TTC549 (cell line): ENCODE data around the gene PRKAG2.

ENCODE experiments used
- FAIRE-seq: peaks from 2 replicates; lab custom pipeline; 2012; peaks lifted over from hg19 to GRCh38; lab: Jason Lieb, UNC

Gene PRKAG2

DNA sequence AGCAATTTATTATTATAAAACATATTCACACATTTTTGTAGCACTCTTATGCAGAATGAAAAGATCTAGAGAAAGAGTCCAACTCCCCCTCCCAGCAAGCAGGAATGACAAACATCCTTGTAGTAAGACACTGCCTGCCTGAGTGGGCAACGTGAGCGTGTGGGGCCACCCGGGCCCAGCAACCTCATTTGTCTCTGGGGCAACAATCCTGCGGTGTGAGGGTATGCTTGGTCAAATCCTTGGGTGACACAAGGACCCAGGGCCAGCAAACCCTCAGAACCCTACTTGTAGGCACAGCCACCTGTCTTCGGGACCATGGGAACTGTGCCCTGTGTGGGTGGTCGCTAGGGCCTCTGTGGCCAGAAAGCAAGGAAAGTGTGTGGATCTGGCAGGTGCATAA, 367.9 kb downstream of the PRKAG2 start:
- FAIRE-seq: no peak

DNA sequence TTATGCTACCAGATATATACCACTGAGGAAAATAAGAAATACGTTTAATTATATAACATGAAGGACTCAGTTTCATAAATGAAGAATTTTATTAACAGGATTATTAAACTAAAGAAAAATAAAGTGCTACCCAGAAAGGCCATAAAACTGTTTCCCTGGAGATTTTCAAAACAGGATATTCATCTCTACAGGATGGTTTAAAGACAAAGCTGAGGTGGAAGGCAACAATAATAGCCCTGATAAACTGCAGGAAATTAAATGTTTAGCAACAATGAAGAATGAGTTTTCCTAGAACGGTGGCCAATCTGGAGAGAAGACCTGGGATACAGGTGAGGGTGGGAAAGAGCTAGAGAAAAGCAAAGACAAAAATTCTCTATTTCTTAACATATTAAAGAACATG, 369.1 kb downstream of the PRKAG2 start:
- no peak for FAIRE-seq

DNA sequence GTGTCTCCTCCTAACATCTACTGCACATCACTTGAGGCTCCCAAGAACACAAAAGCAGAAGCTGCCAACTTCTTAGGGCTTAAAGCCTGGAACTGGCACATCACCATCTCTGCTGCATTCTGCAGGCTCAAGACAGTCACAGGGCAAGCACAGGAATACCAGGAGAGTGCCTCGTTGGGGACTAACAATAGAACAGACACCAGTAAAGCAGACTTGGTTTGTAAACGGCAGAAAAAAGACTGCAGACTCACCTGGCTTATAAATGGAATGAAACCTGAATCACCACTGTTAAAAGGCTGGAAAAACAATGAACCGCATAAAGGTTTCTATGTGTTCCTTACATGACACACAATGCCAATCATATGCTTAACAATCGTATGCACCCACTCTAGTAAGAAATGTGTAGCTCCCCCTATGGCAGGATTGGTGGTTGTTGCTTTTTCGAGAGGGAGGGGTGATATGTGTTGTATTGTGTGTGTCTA, 370.0 kb downstream of the PRKAG2 start:
- no peak for FAIRE-seq
